ENCODE data around the gene SRGAP3.

Gene SRGAP3

DNA sequence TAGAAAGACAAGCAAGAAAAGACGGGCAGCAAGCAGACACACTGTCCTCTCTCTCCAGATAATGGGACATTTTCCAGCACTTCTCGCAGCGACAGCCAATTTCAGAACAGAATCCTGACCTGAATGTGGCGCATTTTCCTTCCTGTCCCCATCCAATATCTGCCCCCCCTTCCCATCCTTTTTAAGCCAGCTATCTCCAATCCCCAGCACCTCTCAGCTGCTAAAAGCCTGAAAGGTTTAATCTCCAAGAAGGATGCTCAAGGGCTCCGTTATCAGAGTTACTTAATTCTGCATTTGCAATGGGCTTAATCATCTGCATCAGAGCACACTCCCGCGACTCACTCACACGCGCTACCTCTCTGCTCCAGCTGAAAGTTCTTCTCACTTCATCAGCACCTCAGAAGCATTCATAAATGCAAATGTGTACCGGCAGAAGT lies 50.5 kb downstream of the SRGAP3 start:
- DNase-seq: peak; percentile 35 to 88

DNA sequence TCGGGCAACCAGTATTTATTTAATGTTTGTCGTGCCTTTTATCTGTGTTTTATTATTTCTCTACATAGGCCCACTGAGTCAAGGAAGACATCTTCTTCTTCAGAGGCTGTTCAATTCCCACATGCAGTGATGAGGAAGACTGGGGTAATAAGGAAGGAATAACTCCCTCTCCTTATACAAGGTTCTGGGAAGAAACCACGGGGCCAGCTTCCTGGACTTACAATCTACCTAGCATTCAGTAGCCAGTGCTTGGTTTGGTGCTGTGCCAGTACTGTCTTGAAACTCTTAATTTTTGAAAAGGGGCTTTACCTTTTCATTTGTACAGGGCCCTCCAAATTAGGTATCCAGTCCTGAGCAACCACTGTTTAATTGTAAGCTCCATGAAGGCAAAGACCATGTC lies 51.2 kb downstream of the SRGAP3 start:
- no peak for DNase-seq

DNA sequence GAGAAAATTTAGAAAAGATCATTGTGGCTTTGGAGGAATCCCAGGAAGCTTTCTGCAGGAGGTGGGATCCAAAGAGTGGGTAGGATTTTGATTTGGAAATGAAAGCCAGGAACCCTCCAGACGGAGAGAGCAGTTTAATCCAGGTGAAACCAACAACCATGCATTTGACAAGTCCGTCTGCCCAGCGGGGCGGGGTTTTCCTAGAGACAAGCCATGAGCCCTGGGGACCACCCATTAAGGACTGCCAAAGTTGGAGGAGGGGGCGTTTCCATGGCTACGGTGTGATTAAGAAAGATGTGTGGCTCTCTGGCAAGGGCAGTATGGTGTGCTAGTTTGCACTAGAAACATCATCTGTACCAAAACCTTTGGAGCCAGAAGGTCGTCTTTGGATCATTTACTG lies 53.4 kb downstream of the SRGAP3 start:
- DNase-seq: no peak

DNA sequence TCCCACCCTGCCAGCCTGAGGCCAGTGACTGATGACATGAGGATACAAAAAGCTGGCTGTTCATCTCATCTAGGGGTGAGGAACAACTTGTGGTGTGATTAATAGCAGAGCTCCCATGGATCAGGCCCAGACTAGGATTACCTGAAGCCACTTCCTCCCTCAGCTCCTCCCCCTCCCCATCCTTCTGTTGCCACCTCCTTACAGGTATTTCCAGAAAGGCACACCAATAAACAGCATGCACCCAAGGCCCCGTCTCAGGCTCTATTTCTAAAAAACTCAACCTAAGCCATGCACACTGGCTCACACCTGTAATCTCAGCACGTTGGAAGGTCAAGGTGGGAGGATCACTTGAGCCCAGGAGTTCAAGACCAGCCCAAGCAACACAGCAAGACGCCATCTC lies 54.1 kb downstream of the SRGAP3 start:
- DNase-seq: no peak

DNA sequence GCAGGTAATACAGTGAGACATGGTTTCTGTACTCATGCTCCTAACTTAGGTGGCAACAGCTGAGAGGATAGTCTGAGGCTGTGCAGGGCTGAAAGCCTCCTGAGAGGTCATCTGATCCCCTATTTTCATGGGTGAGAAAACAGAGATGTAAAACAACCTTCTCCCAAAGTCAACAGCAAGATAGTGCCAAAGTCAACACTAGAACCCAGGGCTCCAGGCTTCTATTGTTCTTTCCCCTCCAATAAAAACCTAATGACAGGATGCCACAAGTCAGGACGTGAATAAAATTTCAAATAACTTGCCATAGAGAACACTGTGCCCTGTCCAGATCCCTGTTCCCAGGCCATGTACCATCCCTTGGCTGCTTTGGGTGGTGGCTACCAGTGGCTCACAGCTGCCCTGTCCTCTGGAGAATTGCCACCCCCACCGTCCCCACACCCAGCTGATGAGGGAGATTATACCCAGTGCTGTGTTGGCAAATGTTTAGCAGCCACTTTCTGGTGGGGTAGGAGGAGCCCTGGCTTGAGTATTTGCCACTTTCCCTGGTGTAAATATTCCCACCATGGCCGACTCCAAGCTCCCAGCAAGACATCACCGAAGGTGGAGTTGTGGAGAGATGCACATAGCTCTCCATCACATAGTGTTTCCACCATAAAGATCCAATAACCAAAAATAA lies 54.8 kb downstream of the SRGAP3 start:
- DNase-seq: no peak

DNA sequence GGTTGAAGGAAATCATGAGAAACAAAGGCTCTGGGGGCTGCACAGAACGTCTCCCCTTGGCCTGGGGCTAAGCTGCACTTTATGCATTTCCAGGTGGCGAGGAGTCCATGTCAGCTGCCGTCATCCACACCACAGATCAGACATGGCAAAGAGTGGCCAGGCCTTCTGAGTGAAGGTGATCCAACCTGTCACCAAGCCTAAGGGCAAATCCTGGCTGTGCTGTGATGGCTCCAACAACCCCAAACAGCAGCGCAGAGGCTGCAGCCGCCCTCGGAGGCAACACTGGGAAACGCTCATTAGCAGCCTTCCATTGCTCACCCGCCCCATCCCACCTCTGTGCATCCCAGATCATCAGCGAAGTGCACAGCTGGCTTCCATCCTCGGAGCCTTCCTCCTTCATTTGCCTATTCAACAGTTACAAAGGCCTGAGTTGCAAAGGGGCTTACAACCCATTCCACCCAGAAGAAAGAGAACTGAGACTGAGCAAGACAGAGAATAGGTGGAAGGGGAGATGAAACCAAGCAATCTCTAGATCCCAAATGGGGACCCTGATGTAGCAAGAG lies 55.7 kb downstream of the SRGAP3 start:
- no peak for DNase-seq

DNA sequence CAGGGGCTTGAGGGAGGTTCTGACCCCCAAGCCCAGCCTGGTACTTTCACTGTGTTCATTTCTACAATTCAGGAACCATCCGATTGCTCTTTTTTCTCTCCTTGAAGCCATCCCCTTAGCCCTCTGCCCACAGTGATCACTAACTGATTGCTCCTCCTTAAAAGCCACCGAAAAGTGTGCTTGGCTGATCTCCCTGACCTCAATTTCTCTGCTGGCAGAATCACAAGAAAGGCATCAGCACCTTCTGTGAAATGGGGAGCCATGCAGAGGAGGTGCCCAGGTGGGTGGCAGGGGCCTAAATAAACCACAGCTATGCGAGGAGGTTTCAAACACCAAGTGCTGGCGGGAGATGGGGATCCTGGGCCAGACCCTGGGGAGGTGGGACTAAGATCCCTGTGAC lies 56.2 kb downstream of the SRGAP3 start:
- DNase-seq: no peak

DNA sequence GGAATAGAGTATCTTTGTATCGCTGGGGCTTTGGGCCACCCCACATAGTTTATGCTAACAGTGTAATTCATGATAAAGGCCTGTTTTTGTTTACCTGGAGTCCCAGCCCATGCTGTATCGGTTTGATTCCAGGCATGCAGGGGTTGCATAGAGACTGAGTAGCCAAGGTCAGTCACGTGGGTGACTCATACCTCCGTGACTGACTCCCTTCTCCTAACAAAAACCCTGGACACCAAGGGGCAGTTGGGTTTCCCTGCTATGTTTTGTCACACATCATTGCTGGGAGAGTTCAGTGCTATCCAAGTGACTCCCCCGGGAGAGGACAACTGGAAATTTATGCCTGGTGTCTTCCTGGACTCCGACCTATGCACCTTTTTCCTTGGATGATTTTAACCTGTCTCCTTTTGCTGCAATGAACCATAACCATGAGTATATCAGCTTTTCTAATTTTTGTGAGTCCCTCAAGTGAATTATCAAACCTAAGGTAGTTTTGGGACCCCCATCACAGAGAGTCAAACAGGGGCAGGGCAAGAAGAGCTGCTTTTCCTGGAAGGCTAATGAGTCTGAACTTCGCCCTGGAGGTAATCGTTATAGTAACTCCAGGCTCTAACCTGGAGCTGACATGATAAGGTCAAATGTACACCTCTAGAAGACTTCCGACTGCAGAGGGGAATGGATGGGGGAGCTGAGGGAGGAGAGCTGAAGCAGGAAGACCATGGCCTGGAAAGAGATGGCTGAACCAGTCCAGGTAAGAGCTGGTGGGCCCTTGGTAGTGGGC lies 57.0 kb downstream of the SRGAP3 start:
- no peak for DNase-seq

DNA sequence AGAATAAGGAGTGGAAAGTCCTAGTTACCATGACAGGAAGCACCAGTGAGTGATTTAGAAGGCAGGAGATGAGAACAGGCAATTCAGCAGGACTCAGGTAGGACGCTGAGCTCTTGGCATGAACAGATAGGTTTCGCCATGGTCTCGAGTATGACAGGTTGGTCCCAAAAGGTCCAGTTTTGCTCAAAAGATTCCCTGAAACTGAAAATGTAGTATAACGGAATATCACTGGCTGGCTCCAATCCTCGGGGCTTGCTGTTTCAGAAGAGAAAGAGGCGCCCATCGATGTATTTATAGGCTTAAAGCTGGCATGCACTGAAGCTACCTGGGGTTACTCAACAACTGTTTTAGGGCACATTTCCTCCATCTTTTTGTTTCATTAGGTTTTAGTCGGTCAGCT lies 59.2 kb downstream of the SRGAP3 start:
- DNase-seq: peak; percentile 39 to 49

DNA sequence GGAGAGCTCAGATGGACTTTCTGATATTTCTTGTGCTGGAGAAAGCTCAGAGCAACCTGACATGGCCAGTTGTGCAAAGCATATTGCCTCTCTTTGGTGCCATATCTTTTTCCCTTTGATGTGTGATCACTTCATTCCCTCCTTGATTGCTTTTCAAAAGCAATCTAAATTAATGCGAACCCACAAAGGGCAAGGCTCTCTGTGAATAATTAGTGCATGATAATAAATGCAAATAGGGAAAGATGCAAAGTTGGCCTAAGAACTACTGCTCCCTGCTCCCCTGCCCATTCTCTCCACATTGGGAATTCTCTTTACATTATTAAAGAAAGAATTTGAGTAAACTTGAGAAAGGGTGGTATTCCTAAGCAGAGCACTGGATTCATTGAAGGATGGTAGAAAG lies 60.9 kb downstream of the SRGAP3 start:
- no peak for DNase-seq

DNA sequence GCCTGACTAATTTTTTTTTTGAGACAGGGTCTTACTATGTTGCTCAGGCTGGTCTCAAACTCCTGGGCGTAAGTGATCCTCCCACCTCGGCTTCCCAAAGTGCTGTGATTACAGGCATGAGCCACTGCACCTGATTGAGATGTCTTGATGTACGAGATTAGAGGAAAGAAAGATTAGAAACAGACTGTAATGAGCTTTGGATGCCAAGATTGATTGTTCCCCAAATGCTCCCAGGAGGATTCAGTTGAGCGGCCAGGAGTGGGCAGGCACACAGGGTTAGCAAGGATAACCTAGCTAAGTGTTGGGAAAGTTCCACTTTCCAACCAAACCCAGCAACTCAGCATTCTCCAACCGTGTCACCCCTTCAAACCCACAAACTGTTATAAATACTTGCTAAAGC lies 63.7 kb downstream of the SRGAP3 start:
- no peak for DNase-seq

DNA sequence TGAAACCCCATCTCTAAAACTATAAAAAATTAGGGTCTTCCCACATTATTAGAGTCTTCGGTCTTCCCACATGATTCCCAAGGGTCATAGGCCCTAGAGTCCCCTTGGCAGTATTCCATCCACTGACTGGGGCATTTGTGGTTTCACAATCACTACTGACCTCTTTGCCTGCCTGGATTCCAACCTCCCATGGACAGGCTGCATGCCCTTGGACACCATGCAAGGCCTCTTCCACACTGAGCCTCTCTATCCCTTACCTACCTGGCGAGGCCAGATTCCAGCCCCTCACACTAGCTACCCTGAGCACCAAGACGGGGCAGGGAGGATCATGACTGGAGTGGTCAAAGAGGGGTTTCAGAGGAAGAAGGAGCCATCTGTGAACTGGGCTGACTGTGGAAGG lies 64.4 kb downstream of the SRGAP3 start:
- DNase-seq: no peak

DNA sequence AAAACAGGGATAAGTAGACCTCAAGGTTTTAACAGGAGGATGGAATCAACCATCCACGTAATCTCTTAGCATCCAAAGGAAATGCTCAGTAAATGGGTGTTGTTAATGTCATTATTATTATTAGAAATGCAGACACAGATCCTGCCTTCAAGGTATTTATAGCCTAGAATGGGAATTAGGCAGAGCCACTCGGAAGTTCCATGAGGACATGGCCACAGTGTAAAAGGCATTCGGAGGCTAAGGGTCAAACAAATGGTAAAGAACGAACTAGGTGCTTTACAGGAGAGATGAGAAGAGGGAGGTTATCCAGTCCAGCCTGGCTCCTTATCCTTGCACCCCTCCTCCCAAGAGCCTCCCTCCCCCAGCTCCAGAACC lies 65.0 kb downstream of the SRGAP3 start:
- no peak for DNase-seq

DNA sequence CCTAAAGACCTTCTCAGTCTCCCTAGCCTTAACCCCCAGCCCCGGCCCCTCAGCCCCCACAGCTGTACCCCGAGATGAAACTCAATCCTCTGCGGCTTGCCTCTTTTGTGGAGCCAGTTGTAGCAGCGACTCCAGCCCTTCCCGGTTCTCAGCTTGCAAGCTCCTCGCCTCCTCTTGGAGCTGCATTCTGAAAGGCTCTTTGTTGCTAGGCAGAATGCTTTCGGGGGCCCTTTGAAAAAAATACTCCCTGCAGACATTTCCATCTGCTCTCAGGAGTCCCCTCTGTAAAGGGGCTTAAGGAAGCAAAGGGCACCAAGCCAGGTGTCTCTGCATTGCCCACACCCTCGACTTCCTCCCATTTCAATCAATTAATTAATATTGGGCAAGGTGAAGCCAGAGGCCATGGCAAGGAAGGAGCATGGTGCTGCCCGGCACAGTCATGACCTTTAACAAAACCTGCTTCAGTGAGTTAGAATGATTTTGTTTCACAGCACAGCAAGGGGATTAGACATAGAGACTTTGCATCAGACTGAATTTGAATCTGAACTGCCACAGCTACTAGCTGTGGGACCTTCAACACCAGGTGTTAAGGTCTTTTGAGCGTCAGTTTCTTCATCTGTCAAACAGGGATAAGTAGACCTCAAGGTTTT lies 65.5 kb downstream of the SRGAP3 start:
- DNase-seq: peak in 1 of 2 experiments; percentile 16

DNA sequence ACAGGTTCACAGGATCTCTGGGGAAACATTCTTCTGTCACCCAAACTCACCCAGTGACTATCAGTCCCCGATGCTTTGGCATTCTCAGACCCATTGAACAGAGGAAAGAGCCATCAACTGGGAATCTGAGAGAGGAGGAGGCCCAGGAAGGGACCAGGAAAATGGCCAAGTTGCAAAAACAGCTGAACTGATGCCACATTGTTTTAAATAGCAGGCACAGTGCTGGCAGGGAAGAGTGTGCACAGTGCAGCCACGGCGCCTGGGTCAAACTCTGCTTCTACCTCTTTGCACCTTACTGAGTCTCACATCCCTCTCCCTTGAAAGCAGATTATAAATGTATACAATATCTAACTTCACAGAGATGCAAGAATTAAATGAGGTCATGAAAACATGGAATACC lies 66.4 kb downstream of the SRGAP3 start:
- DNase-seq: peak; percentile 13 to 90

DNA sequence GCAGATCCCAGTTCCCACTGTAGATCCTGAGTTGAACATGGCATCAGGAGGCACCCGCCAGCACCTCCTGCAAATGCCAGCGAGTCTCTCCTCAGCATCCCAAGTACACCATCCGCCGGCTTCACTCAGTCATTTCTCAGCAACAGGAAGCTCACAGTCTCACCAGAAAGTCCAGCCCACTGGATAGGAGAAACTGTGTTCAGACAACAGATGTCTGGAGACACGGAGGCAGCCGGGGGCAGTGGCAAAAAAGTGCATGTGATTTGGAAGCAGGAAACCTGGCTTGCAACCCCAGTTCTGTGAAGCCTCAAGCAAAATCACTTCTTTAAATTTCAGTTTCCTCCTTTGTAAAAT lies 68.7 kb downstream of the SRGAP3 start:
- DNase-seq: no peak

DNA sequence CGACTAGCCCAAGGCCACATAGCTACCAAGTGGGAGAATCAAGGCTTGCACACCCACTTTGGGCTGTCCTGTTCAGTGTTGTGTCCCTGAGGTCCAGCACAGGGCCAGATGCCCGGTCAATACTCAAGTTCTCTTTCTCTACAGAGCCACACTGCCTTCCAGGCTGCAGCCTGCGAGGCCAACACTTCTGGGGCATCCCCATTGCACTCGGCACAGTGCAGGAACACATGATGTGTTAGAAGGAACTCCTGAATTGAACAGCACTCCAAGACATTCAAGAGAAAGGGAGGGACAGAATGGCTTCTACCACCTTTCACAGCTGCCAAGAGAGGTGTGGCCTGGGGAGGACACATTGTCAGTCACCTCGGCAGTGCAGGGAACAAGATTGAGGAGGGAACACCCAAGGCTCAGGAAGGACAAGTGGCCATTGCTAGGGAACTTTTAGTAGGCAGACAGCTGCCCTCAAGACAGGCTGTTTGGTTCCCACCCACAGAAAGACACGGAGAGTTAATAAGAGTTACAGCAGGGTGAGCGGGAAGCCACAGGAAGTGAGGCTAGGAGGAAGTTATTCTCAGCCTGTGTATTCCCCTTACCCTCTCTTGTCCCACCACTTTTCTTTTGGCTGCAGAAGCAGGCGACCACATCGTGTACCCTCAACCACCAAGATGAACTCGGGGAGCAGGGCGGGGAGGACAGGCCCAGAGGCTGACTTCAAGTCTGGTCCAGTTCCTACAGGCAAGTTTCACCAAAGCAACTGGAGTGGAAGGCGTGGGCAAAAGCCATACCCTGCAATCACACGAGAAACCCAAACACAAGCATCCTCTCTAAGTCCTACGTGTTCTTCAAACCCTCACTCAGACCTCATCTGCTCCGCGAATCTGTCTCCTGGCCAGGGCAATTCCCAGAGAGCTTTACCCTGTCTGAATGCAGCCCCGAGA lies 69.4 kb downstream of the SRGAP3 start:
- no peak for DNase-seq

DNA sequence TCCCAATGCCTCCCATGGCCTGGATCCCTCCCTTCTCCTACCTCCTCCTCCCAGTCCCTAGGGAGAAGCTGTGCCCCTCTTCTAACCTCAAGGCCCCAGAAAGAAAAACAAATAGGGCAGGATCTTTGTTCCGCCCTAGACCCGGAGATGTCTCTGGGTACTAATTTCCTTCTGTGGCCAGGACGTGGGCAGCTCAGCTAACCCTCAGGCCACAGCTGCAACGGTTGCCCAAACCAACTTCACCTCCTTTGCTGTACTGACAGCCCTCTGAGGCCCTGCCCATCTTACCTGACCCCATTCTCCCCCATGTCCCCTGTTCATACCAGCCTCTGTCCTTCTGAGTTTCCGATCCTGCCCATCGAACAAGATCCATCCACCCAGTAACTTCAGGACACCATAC lies 70.7 kb downstream of the SRGAP3 start:
- DNase-seq: no peak

DNA sequence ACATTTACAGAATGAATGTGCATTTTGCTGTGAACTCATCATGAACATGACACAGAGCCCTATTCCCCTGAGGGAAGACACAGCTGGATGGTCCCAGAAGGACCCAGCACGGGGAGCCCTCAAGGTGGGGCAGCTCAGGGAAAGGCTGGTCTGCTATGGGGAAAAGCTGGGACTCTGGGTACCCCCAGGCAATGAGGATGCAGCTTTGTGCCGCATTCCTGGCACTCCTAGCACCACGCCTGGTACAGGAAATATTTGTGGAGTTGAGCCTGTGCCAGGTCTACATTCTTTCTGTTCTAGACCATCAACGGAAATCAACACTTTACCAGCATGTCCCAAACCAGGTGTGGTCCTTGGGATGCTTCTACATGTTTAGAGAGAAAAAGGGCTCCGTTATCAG lies 74.0 kb downstream of the SRGAP3 start:
- no peak for DNase-seq

DNA sequence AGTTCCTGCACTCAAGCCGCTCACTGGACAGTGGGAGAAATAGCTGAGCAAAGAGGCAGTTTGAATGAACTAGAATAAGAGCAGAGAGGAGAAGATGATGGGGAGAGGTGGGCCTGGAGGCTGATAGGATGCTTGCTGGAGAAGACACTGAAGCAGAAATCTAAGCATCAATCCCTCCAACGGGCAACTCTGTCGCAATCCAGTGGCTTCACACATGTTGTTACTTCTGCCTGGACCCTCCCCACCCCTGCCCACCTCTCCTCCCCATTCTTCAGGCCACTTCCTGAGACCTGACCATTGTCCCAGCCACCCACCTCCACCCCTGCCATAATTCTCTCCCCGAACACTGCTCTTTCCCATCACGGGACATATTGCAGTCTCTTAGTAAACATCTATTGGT lies 76.0 kb downstream of the SRGAP3 start:
- DNase-seq: no peak

DNA sequence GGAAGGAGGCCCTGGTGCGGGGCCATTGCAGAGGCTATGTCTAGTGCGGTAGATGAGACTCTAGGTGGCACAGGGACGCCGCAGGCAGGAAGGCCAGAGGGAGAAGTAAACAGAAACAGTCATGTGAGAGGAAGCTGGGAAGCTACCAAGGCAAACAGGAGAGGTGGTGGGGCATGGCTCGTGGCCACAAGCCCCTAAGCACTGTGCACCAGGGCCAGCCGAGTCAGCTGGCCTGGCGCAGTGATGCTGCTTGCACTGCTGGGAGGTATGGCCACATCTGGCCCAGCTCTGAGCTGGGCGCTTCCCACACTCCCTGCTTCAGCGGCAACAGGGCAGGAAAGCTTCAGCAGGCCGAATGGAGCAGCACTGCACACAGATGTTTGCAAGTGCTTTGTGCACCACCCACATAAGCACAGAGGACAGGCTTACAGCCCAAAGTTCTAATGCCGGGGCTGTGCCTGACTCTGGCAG lies 76.6 kb downstream of the SRGAP3 start:
- no peak for DNase-seq

DNA sequence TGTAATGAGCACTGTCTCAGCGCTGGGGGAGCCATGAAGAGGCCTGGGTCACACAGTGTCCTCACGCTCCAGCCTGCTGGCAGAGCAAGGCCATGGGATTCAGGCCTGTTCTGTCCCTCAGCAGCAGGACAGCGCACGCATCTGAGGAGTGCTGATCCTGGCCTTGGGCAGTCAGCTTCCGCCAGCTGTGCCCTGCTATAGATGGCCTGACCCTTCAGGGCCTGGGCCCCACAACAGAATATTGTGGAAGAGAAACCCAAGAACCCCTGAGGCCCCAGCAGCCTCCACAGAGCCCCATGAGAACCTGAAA lies 78.6 kb downstream of the SRGAP3 start:
- no peak for DNase-seq

Measured in cerebellar nuclear complex (tissue), 1 donor.